Transverse colon (tissue), 4 donors: Measurements from ENCODE around the gene UTF1. TPM values are rescaled to one million over a fixed set of nuclear protein-coding genes. Genes with fewer than 3 reads are reported as not detected.
"Not testable (repeated sequence)": the region's sequence is repeated elsewhere in the genome, so short reads cannot be mapped to it uniquely, and the experiment has no call there.

Experiments
- DNase-seq: peaks from one replicate; pipeline ENCODE4 v3.0.0-alpha.2; 2019
- H3K27ac ChIP-seq, 4 donors: fragments of 200-600 bp; sonication (generic); 2 replicates each; pipeline ENCODE4 v1.5.1; 2016 to 2018; ENCODE audit warnings: inconsistent platforms in 4 of 4
- H3K27me3 ChIP-seq: fragments of 200-600 bp; sonication (generic); 2 replicates; pipeline ENCODE4 v1.5.1; 2017; ENCODE audit warnings: inconsistent platforms
- H3K36me3 ChIP-seq, 4 donors: fragments of 200-600 bp; sonication (generic); 2 replicates each; pipeline ENCODE4 v1.5.1; 2017 to 2019; ENCODE audit warnings: inconsistent platforms in 4 of 4
- H3K4me1 ChIP-seq, 4 donors: fragments of 200-600 bp; sonication (generic); 2 replicates each; pipeline ENCODE4 v1.5.1; 2017 to 2020; ENCODE audit warnings: inconsistent platforms in 4 of 4
- H3K4me3 ChIP-seq, 4 donors: fragments of 200-600 bp; sonication (generic); 1 replicate in 1 of 4; 2 replicates in 3 of 4; pipeline versions ENCODE4 v1.5.1 to v1.6.1; 2017 to 2019; ENCODE audit warnings: inconsistent platforms in 4 of 4
- H3K9me3 ChIP-seq, 2 donors: fragments of 200-600 bp; sonication (generic); 2 replicates each; pipeline ENCODE4 v1.5.1; 2017 to 2019; ENCODE audit warnings: inconsistent platforms in 2 of 2
- EP300 ChIP-seq: sonication (generic); formaldehyde crosslinking; IDR thresholded peaks from one replicate; pipeline ENCODE4 v1.6.1; 2017; ENCODE audit warnings: antibody characterized with exemption, low read depth
- POLR2A ChIP-seq: fragments of 450-650 bp; IDR thresholded peaks from one replicate; pipeline ENCODE4 v1.6.1; 2016; ENCODE audit warnings: antibody characterized with exemption, mild to moderate bottlenecking, moderate library complexity
- POLR2AphosphoS5 ChIP-seq, 3 donors: sonication (generic); formaldehyde crosslinking; IDR thresholded peaks; one replicate each; pipeline ENCODE4 v1.6.1; 2016; ENCODE audit warnings: antibody characterized with exemption in 3 of 3
- WGBS, 2 donors: methylation state at CpG; one replicate each; pipeline ENCODE4 v1.1.5; 2018; ENCODE audit warnings: low coverage in 1 of 2; 5-methylcytosine and 5-hydroxymethylcytosine counted together
- in situ Hi-C, 4 donors: fragments of 200-750 bp; cut with MboI; loops; one replicate each; pipeline versions ENCODE4 v1.15.0 to v1.15.1; 2017; ENCODE audit warnings: low sequenced_read_pairs in 3 of 4, low pct_ligation_motif_present in 1 of 4, low pct_unique_long_range_greater_than_20kb in 1 of 4
- intact Hi-C: fragments of 100-400 bp; cut with DNase I; formaldehyde crosslinking; loops from one replicate; pipeline ENCODE4 v1.15.1; 2023; ENCODE audit warnings: low total_unique reads
- total RNA-seq, 4 donors: library from RNA; depleted of rRNA; stranded (reverse); fragments of >200 nt; gene quantifications; one replicate each; pipeline ENCODE4 v1.1.0, GENCODE V29; 2016
- TF ChIP-seq, protein P1 (sequence below), 5 experiments: fragments of 200-600 bp in 3 of 5; fragments of 450-650 bp in 2 of 5; sonication (generic) in 3 of 5; IDR thresholded peaks; 1 replicate in 2 of 5; 2 replicates in 3 of 5; pipeline ENCODE4 v1.5.1; 2016 to 2017; ENCODE audit warnings: antibody characterized with exemption in 5 of 5, inconsistent platforms in 3 of 5, mild to moderate bottlenecking in 2 of 5, moderate library complexity in 1 of 5

The UTF1 gene
- total RNA-seq, 4 donors from 2014 or later = not detected

DNA sequence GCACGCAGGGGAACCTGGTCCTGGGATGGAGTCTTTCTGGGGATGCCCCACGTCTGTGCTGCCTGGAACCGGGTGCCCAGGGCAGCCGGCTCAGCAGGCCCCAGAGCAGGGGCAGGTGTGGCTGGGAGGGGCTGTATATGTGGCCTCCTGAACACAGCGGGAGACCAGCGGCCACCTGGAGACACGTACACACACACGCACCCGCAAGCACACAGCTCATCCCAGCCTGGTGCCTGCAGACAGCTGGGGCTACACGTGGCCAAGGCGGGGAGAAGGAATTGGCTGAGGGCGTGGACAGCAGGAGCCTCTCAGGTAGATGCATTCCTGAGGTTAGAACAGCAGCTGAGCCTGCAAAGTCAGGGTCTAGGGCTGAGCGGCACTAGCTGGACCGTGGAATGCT, 32.7 kb downstream of the UTF1 start:
- in situ Hi-C loops = loop anchor here in 1 of 4 donors (10.0 kb wide), 1 partner anchor 52 kb away; no protein-coding TSS in a partner anchor
- TF ChIP-seq POLR2AphosphoS5 (IDR thresholded peaks at IDR 0.05) (no peak), EP300 (no peak), POLR2A (no peak)
- TF ChIP-seq, protein P1, sequence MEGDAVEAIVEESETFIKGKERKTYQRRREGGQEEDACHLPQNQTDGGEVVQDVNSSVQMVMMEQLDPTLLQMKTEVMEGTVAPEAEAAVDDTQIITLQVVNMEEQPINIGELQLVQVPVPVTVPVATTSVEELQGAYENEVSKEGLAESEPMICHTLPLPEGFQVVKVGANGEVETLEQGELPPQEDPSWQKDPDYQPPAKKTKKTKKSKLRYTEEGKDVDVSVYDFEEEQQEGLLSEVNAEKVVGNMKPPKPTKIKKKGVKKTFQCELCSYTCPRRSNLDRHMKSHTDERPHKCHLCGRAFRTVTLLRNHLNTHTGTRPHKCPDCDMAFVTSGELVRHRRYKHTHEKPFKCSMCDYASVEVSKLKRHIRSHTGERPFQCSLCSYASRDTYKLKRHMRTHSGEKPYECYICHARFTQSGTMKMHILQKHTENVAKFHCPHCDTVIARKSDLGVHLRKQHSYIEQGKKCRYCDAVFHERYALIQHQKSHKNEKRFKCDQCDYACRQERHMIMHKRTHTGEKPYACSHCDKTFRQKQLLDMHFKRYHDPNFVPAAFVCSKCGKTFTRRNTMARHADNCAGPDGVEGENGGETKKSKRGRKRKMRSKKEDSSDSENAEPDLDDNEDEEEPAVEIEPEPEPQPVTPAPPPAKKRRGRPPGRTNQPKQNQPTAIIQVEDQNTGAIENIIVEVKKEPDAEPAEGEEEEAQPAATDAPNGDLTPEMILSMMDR (IDR thresholded peaks at IDR 0.05) = no peak
- WGBS, 2 donors = 50% methylated on average over 14 of the region's 14 CpGs; no CpG with 5 or more reads in 1 of the 2 donors
- intact Hi-C loops = no loop called here
- no peaks in the 10 kb centered on the region for H3K9me3 ChIP-seq
- DNase-seq = peak; percentile 32
- peak overlapping the region; percentile 13 to 94 (median 39) for H3K27ac ChIP-seq
- H3K4me3 ChIP-seq = no peak overlapping the region
- peaks cover 29 to 65% (median 46%) of the 10 kb centered on the region in 4 donors for H3K4me1 ChIP-seq
- no peaks in the 10 kb centered on the region for H3K27me3 ChIP-seq
- no peaks in the 10 kb centered on the region for H3K36me3 ChIP-seq

DNA sequence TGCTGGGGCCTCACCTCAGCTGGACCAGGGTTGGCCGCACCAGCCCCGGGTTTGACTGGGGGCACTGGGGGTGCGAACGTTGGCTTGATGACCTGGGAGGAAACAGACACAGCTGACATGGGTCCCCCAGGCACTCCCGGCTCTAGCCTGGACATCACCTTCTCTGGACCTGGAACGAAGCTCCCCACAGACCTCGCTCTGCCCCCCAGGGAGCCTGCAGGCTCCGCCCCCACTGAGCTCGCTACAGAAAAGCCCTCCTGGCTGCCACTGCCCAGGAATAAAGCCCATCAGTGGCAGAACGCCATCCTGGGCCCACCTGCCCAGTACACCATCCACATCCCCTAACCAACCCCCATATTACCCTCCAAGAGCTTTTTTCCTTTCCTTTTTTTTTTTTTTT, 33.7 kb downstream of the UTF1 start:
- no peak overlapping the region for H3K27ac ChIP-seq
- in situ Hi-C loops = loop anchor here in 1 of 4 donors (10.0 kb wide), 1 partner anchor 51 kb away; no protein-coding TSS in a partner anchor
- WGBS, 2 donors = 79% methylated on average over 10 of the region's 10 CpGs; no CpG with 5 or more reads in 1 of the 2 donors

DNA sequence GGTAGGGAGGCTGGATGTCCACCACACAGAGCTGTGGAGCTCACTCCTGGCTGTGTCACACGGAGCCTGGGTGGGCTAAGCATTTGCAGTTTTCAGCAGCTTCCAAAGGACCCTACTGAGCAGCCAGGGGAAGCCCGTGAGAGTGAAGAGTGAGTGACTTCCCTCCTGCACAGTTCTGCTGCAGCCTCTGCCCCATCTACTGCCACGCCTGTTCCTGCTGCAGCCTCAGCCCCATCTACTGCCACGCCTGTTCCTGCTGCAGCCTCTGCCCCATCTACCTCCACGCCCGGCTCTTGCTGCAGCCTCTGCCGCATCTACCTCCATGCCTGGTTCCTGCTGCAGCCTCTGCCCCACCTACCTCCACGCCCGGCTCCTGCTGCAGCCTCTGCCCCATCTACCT, 34.4 kb downstream of the UTF1 start:
- H3K4me1 ChIP-seq = peaks cover 17 to 49% (median 30%) of the 10 kb centered on the region in 4 donors
- no peaks in the 10 kb centered on the region for H3K27me3 ChIP-seq
- in situ Hi-C loops = loop anchor here in 1 of 4 donors (10.0 kb wide), 1 partner anchor 50 kb away; no protein-coding TSS in a partner anchor
- intact Hi-C loops = no loop called here
- no peaks in the 10 kb centered on the region for H3K36me3 ChIP-seq
- H3K9me3 ChIP-seq = no peaks in the 10 kb centered on the region
- H3K4me3 ChIP-seq = no peak overlapping the region
- peak; percentile 70 for DNase-seq
- TF ChIP-seq POLR2AphosphoS5 (IDR thresholded peaks at IDR 0.05) (no peak), POLR2A (no peak), EP300 (no peak)
- TF ChIP-seq, protein P1 (IDR thresholded peaks at IDR 0.05) = no peak
- peak overlapping the region in 2 of 4 donors; percentile 8 to 59 for H3K27ac ChIP-seq
- 28 to 31% methylated on average over 4 to 9 of the region's 9 CpGs for WGBS, 2 donors

More for the DNA sequence above, 33.7 kb downstream of the UTF1 start:
- Histone ChIP-seq H3K9me3 (no peaks in the 10 kb centered on the region), H3K27me3 (no peaks in the 10 kb centered on the region), H3K36me3 (no peaks in the 10 kb centered on the region), H3K4me3 (no peak overlapping the region), H3K4me1 (peaks cover 20 to 55% (median 36%) of the 10 kb centered on the region in 4 donors)
- no peak for TF ChIP-seq EP300
- no peak for TF ChIP-seq POLR2A
- no peak for TF ChIP-seq POLR2AphosphoS5 (IDR thresholded peaks at IDR 0.05)
- TF ChIP-seq, protein P1 (IDR thresholded peaks at IDR 0.05) = no peak
- no peak for DNase-seq
- intact Hi-C loops = no loop called here

DNA sequence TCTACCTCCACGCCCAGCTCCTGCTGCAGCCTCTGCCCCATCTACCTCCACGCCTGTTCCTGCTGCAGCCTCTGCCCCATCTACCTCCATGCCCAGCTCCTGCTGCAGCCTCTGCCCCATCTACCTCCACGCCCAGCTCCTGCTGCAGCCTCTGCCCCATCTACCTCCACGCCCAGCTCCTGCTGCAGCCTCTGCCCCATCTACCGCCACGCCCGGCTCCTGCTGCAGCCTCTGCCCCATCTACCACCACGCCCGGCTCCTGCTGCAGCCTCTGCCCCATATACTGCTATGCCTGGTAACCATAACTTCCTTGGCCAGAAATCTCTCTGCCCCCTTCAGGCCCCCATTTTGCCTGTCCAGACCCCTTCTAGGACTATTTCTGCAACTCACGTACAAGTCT, 35.0 kb downstream of the UTF1 start:
- H3K27me3 ChIP-seq, intact Hi-C loops, H3K27ac ChIP-seq, H3K36me3 ChIP-seq, H3K4me3 ChIP-seq, H3K9me3 ChIP-seq: not testable (repeated sequence)
- peaks cover 17 to 48% (median 30%) of the 10 kb centered on the region in 4 donors for H3K4me1 ChIP-seq
- peak; percentile 50 for DNase-seq
- in situ Hi-C loops = loop anchor here in 1 of 4 donors (10.0 kb wide), 1 partner anchor 50 kb away; no protein-coding TSS in a partner anchor
- WGBS, 2 donors = 51 to 55% methylated on average over 2 to 9 of the region's 10 CpGs
